NCI-H2029 treated with DMSO at 0.1 percent for 48 hours (cell line): ENCODE results near the gene TBC1D22B.

ENCODE experiments used
- DNase-seq: peaks from one replicate; lab custom pipeline; 2025; lab: John Stamatoyannopoulos, UW

Gene TBC1D22B, protein sequence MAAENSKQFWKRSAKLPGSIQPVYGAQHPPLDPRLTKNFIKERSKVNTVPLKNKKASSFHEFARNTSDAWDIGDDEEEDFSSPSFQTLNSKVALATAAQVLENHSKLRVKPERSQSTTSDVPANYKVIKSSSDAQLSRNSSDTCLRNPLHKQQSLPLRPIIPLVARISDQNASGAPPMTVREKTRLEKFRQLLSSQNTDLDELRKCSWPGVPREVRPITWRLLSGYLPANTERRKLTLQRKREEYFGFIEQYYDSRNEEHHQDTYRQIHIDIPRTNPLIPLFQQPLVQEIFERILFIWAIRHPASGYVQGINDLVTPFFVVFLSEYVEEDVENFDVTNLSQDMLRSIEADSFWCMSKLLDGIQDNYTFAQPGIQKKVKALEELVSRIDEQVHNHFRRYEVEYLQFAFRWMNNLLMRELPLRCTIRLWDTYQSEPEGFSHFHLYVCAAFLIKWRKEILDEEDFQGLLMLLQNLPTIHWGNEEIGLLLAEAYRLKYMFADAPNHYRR

DNA sequence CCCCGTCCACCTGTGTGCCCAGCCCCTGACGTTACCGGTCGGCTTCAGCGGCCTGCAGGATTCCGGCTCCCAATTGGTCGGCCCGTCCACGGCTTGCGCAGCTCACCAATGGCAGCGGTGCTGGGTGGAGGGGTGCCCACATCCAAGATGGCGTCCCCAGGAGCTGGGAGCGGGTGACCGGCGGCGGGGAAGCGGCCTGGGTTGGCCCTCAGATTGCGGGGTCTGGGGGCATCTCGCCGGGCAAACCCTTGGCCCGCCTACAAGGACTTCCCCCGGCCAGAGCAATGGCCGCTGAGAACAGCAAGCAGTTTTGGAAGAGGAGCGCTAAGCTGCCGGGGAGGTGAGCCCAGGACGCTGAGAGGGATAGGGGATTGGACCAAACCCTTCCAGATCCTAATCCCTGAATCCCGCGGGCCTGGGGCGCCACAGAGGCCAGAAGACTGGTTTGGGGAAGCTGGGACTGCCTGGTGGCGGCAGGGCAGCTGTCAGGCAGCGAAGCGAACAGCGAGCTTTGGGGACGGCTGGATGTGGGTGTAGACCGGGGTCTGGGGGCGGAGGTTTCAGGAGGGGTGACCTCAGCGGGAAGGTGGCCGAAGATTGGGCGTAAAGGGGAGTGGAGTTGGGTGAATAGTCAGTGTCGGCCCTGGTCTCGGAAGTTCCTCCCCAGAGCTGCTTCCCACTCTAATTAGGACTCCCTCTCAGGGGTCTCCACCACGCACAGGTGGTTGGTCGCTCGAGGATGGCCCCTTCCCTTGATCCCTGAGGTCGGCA lies at the start of gene TBC1D22B, which contains the start of gene TMEM217:
Gene TBC1D22B (plus strand): TSS at position 139 of the 771 bp plus-strand sequence. CDS start 146 bp downstream, at position 285.
Gene TMEM217 (minus strand): TSS at position 511 of the 771 bp plus-strand sequence. CDS start 39,114 bp downstream, outside the sequence.
- peak; percentile 86 for DNase-seq

DNA sequence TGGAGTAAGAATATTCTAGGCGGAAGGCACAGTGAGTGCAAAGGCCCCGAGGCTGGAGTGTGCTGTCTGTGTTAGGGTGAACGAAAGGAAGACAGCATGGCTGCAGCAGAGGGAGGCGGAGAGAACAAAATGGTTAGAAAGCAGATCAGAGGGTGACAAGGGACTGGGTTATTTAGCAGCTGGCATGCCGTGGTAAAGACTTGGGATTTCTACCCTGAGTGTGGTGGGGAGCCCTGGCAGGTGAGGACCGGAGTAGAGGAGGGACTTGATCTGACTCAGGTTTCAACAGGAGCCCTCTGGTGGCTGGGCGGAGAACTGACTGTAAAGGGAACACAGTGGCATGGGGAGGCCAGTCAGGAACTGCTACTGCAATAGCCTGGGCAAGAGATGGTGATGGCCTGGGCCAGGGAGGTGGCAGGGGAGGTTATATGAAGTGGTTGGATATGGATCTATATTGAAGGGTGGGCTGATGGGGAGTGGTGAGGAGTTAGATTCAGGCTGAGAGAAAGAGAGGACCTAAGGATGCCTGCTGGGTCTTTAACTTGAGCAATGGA lies 49.6 kb upstream of the TBC1D22B start:
- DNase-seq = peak; percentile 77

- DNase-seq = no peak
Measured at GRCh38 chr6:37208793-37209192, 48.8 kb upstream of the TBC1D22B start.

GRCh38 chr6:37209461-37210205 lies 47.9 kb upstream of the TBC1D22B start:
- DNase-seq = no peak

DNA sequence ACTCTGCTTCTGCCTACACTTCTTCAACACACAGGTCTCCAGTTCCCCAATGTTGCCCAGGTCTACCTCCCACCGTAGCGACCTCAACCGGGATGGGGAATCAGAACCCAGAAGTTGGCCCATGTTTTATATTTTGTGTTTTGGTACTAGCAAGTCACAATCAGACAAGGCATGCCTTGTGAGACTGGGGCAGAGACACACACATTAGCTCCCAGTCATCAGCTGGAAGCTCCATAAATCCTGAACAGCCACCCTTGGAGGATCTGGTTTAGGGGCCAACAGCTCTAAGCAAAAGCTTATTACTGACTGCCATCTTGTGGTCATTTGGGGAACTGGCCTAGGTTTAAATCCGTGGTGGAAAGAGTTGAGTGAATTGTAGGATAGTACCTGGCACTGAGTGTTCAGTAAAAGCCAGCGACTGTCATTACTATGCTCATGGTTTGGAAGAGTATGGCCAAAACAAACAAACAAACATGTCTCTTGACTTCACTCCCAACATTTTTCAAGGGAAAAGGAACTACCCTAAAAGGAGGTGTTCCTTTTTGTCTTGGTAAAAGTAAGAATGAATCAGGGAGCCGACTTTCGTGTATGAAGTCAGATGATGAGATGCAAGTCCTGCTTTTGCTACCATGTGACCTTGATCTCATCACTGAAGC lies 47.1 kb upstream of the TBC1D22B start:
- peak; percentile 86 for DNase-seq

DNA sequence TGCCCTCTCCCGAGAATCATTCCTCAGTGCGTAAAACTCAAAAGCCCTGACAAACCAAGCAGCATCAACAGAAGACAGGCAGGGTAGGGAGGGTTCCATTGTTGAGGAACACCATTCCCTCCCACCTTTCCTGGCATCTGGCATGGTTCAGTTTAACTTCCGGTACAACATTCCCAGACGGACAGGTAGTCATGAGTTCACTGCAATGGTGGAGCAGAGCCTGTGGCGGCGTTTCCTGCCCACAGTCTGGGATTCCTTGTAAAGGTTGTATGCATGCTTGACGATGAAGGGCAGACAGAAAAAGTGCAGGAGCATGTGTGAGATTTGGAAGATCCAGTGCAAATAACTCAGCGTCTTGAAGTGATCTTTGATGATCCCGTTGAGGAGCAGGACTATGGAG lies 45.3 kb upstream of the TBC1D22B start:
- no peak for DNase-seq

DNA sequence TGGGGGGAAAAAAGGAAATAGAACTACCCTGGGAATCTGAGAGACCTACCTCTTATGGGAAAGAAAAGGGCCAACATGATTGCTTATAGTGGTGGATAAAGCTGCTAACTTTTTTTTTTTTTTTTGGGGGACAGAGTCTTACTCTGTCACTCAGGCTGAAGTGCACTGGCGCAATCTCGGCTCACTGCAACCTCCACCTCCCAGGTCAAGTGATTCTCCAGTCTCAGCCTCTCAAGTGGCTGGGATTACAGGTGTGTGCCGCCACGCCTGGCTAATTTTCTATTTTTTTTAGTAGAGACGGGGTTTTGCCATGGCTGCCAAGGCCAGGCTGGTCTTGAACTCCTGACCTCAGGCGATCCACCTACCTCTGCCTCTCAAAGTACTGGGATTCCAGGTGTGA lies 39.5 kb upstream of the TBC1D22B start:
- DNase-seq = peak; percentile 33

GRCh38 chr6:37218511-37218910 lies 39.1 kb upstream of the TBC1D22B start:
- no peak for DNase-seq

DNA sequence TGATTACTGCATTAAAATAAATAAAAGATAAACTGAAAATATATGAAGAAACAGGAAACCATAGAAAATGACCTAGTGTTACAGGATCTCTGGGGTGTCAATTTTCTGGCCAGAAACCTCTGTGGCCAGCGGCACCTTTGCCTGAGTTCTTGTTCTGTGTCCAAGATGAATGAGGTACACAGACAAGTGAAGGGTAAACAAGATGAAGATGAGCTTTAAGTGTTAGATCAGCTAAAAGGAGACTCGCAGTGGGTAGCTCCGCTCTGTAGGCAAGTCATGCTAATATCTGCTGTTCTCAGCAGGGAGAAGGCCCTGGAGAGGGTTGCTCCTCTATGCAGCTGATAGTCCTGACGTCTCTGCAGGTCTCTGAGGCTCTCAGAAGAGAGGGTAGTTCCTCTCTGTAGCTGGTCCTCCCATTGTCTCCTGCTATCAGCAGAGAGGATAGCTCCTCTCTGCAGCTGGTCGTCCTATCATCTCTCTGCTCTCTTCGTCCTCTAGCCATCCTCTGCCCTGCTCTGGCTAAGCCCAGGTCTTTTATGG lies 35.9 kb upstream of the TBC1D22B start:
- no peak for DNase-seq

GRCh38 chr6:37222125-37222967 lies 35.2 kb upstream of the TBC1D22B start:
- DNase-seq = peak; percentile 98

- no peak for DNase-seq
Measured at GRCh38 chr6:37222992-37223391, 34.6 kb upstream of the TBC1D22B start.

- DNase-seq = no peak
Measured at GRCh38 chr6:37225350-37226169, 32.0 kb upstream of the TBC1D22B start.

GRCh38 chr6:37230104-37230503 lies 27.5 kb upstream of the TBC1D22B start:
- DNase-seq = no peak

GRCh38 chr6:37232430-37233017 lies 25.0 kb upstream of the TBC1D22B start:
- DNase-seq = no peak

GRCh38 chr6:37233541-37233940 lies 24.0 kb upstream of the TBC1D22B start:
- DNase-seq = no peak

DNA sequence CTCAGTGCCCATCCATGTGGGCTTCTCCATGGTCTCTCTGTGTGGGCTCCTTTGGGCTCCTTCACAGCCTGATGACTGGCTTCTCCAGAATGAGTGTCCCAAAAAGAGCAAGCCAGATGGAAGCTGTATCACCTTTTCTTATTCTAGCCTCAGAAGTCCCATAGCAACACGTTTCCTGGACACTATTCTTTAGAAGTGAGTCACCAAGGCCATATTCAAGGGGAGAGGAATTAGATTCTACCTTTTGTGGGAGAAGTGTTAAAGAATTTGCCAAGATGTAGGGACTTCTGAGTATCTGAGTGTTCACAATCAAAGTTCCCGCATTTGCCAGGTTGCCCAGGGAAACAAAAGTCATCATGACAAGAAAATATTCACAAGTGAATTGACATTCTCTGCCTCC lies 20.7 kb upstream of the TBC1D22B start:
- DNase-seq = no peak

GRCh38 chr6:37237789-37238188 lies 19.8 kb upstream of the TBC1D22B start:
- no peak for DNase-seq

- DNase-seq = no peak
Measured at GRCh38 chr6:37238381-37238780, 19.2 kb upstream of the TBC1D22B start.

DNA sequence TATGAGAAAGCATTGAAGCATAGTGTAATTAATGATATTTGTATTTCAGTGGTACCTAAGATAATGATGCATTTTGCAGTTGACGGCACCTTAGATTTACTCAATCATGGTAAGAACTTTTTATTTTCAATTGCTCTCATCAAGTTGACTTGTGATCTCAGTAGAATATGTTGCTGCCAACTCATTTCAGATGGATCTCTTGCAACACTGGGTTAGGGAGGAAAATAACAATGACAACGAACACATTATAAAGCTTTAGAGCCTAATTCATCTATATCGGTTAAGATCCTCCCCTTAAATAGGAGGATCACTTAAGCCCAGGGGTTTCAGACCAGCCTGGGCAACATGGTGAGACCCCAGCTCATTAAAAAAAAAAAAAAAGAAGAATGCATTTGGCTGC lies 18.0 kb upstream of the TBC1D22B start:
- DNase-seq = no peak
